Suprapubic skin (tissue), 4 donors: ENCODE measurements around the gene ZNF521. TPM values are rescaled to one million over a fixed set of nuclear protein-coding genes. Genes with fewer than 3 reads are reported as not detected.

Source experiments
- DNase-seq, 2 donors: peaks; one replicate each; pipeline ENCODE4 v3.0.0-alpha.2; 2019; ENCODE audit warnings: low spot score in 2 of 2
- H3K27ac ChIP-seq: fragments of 200-600 bp; sonication (generic); one replicate; pipeline ENCODE4 v1.5.1; 2019
- H3K27me3 ChIP-seq: fragments of 200-600 bp; sonication (generic); one replicate; pipeline ENCODE4 v1.5.1; 2019
- H3K36me3 ChIP-seq: fragments of 200-600 bp; sonication (generic); one replicate; pipeline ENCODE4 v1.5.1; 2019
- H3K4me1 ChIP-seq: fragments of 200-600 bp; sonication (generic); one replicate; pipeline ENCODE4 v1.5.1; 2019
- H3K4me3 ChIP-seq: fragments of 200-600 bp; sonication (generic); one replicate; pipeline ENCODE4 v1.5.1; 2019; ENCODE audit warnings: mild to moderate bottlenecking
- H3K9me3 ChIP-seq: fragments of 200-600 bp; sonication (generic); one replicate; pipeline ENCODE4 v1.5.1; 2019
- EP300 ChIP-seq: sonication (generic); formaldehyde crosslinking; IDR thresholded peaks from one replicate; pipeline ENCODE4 v1.6.1; 2017; ENCODE audit warnings: antibody characterized with exemption
- POLR2A ChIP-seq, 2 donors: fragments of 450-650 bp; IDR thresholded peaks; one replicate each; pipeline ENCODE4 v1.6.1; 2017; ENCODE audit warnings: antibody characterized with exemption in 2 of 2, mild to moderate bottlenecking in 2 of 2, moderate library complexity in 2 of 2
- POLR2AphosphoS5 ChIP-seq, 3 donors: sonication (generic); formaldehyde crosslinking; IDR thresholded peaks; one replicate each; pipeline ENCODE4 v1.6.1; 2017; ENCODE audit warnings: antibody characterized with exemption in 3 of 3
- WGBS: methylation state at CpG from one replicate; pipeline ENCODE4 v1.1.5; 2018; 5-methylcytosine and 5-hydroxymethylcytosine counted together
- total RNA-seq, 4 donors: library from RNA; depleted of rRNA; stranded (reverse); fragments of >200 nt; gene quantifications; one replicate each; pipeline ENCODE4 v1.1.0, GENCODE V29; 2016
- TF ChIP-seq, protein P1 (sequence below), 2 donors: fragments of 200-600 bp in 1 of 2; fragments of 450-650 bp in 1 of 2; sonication (generic) in 1 of 2; IDR thresholded peaks; one replicate each; pipeline ENCODE4 v1.5.1; 2016 to 2019; ENCODE audit warnings: antibody characterized with exemption in 2 of 2, mild to moderate bottlenecking in 1 of 2, moderate library complexity in 1 of 2

The ZNF521 gene
- total RNA-seq, 4 donors from 2014 or later: 6.4 to 13.2 (median 10.1) TPM

- Histone ChIP-seq H3K27ac (no peak overlapping the region), H3K36me3 (no peaks in the 10 kb centered on the region), H3K4me3 (no peak overlapping the region), H3K4me1 (no peaks in the 10 kb centered on the region), H3K9me3 (no peaks in the 10 kb centered on the region), H3K27me3 (no peaks in the 10 kb centered on the region)
- WGBS: 96% methylated on average over 6 of the region's 6 CpGs
- DNase-seq: no peak
- TF ChIP-seq EP300 (no peak), POLR2A (IDR thresholded peaks at IDR 0.05) (no peak), POLR2AphosphoS5 (IDR thresholded peaks at IDR 0.05) (no peak)
- TF ChIP-seq, protein P1, sequence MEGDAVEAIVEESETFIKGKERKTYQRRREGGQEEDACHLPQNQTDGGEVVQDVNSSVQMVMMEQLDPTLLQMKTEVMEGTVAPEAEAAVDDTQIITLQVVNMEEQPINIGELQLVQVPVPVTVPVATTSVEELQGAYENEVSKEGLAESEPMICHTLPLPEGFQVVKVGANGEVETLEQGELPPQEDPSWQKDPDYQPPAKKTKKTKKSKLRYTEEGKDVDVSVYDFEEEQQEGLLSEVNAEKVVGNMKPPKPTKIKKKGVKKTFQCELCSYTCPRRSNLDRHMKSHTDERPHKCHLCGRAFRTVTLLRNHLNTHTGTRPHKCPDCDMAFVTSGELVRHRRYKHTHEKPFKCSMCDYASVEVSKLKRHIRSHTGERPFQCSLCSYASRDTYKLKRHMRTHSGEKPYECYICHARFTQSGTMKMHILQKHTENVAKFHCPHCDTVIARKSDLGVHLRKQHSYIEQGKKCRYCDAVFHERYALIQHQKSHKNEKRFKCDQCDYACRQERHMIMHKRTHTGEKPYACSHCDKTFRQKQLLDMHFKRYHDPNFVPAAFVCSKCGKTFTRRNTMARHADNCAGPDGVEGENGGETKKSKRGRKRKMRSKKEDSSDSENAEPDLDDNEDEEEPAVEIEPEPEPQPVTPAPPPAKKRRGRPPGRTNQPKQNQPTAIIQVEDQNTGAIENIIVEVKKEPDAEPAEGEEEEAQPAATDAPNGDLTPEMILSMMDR (IDR thresholded peaks at IDR 0.05): no peak
These were observed 279.8 kb downstream of the ZNF521 start for GRCh38 chr18:25072205-25072604.

DNA sequence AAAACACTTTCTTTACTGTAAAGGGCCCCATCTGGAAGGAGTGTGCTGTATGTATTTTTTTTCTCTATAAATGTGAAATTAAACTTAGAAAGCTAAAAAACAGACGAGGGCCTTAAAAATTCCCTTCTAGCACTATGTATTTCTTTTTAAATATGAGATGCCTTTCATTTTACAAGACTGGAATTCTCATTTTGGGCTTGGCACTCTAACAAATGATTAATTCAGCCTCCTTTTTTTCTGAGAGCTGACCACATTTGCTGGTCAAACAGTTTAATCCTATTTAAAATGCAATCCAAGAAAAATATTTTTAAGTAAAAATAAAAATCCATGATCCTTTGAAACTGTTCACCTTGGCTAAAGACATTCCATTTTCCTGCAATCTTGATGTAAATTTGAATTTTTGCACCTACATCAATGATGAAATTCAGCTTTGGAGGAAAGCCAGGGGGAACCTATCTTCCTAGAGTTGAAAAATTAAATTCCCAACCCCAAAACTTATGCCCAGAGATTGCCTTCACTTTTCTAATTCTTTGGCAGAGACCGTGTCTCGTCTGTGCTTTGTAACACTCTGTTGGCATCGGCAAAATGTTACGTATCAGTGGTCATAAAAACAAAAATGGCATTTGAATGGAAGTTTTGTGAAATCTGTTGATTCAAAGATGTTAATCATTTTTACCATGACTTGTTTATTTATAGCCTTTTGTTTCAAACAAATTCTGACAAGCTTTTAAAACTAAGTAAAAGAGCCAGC lies 284.5 kb downstream of the ZNF521 start:
- Histone ChIP-seq H3K9me3 (no peaks in the 10 kb centered on the region), H3K36me3 (no peaks in the 10 kb centered on the region), H3K27me3 (no peaks in the 10 kb centered on the region), H3K27ac (no peak overlapping the region), H3K4me3 (no peak overlapping the region), H3K4me1 (no peaks in the 10 kb centered on the region)
- WGBS: 44% methylated on average over 5 of the region's 5 CpGs
- TF ChIP-seq EP300 (no peak), POLR2A (IDR thresholded peaks at IDR 0.05) (no peak), POLR2AphosphoS5 (IDR thresholded peaks at IDR 0.05) (no peak)
- no peak for DNase-seq

GRCh38 chr18:25066516-25066915 lies 285.4 kb downstream of the ZNF521 start:
- DNase-seq: no peak
- no peaks in the 10 kb centered on the region for H3K9me3 ChIP-seq
- H3K36me3 ChIP-seq: no peaks in the 10 kb centered on the region
- H3K27ac ChIP-seq: no peak overlapping the region
- no peaks in the 10 kb centered on the region for H3K27me3 ChIP-seq
- H3K4me3 ChIP-seq: no peak overlapping the region
- TF ChIP-seq POLR2A (IDR thresholded peaks at IDR 0.05) (no peak), POLR2AphosphoS5 (IDR thresholded peaks at IDR 0.05) (no peak), EP300 (no peak)
- TF ChIP-seq, protein P1 (IDR thresholded peaks at IDR 0.05): no peak
- H3K4me1 ChIP-seq: no peaks in the 10 kb centered on the region
- 60% methylated on average over 3 of the region's 3 CpGs for WGBS

GRCh38 chr18:25062720-25063119 lies 289.2 kb downstream of the ZNF521 start:
- no peak for DNase-seq
- Histone ChIP-seq H3K4me3 (no peak overlapping the region), H3K4me1 (no peaks in the 10 kb centered on the region), H3K27me3 (no peaks in the 10 kb centered on the region), H3K9me3 (no peaks in the 10 kb centered on the region), H3K27ac (no peak overlapping the region), H3K36me3 (no peaks in the 10 kb centered on the region)
- WGBS: 96% methylated on average over 1 of the region's 1 CpG
- TF ChIP-seq POLR2A (IDR thresholded peaks at IDR 0.05) (no peak), POLR2AphosphoS5 (IDR thresholded peaks at IDR 0.05) (no peak), EP300 (no peak)
- TF ChIP-seq, protein P1 (IDR thresholded peaks at IDR 0.05): no peak

DNA sequence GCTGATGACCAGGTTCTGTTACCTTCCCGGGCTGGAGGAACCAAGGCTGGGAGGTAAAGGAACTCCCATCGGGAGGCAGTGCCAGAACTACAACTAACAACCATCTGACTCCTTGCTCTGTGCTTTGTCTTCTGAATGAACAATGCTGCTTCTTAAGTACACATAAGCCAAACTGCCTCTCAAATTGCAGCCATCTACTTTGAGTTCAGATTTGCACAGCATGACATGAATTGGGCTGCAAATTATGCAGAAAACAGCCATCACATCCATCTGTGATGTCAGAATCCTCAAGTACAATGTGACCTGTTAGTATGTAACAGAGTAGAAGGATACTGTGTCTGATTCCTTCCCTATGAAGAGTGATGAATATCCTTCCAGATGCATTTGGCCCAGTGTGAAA lies 290.6 kb downstream of the ZNF521 start:
- Histone ChIP-seq H3K9me3 (no peaks in the 10 kb centered on the region), H3K27ac (no peak overlapping the region), H3K36me3 (no peaks in the 10 kb centered on the region), H3K4me1 (no peaks in the 10 kb centered on the region), H3K27me3 (no peaks in the 10 kb centered on the region), H3K4me3 (no peak overlapping the region)
- DNase-seq: no peak
- TF ChIP-seq POLR2A (IDR thresholded peaks at IDR 0.05): no peak
- TF ChIP-seq, protein P1 (IDR thresholded peaks at IDR 0.05): no peak
- TF ChIP-seq POLR2AphosphoS5 (IDR thresholded peaks at IDR 0.05): no peak
- TF ChIP-seq EP300: no peak
- WGBS: 89% methylated on average over 2 of the region's 2 CpGs
